ENCODE results near the gene LIPG.
"Not testable (repeated sequence)": the region's sequence is repeated elsewhere in the genome, so short reads cannot be mapped to it uniquely, and the experiment has no call there.

Gene LIPG

GRCh38 chr18:49546719-49547273 is 15.1 kb upstream of the LIPG start:
- DNase-seq (ENCODE audit: low read depth, low spot score) = no peak

DNA sequence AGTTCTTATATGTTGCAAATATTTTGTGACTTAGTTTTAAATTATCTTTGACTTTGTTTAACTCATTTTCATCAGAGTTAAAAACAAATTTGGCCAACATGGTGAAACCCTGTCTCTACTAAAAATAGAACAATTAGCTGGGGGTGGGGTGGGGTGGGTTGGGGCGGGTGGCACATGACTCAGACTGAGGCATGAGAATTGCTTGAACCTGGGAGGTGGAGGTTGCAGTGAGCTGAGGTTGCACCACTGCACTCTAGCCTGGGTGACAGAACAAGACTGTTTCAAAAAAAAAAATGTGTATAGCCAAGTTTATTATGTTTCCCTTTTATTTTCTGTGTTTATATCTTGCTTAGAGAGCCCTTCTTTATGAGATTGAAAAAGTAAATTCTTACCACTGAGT is 14.2 kb upstream of the LIPG start:
- DNase-seq (ENCODE audit: low read depth, low spot score) = no peak

DNA sequence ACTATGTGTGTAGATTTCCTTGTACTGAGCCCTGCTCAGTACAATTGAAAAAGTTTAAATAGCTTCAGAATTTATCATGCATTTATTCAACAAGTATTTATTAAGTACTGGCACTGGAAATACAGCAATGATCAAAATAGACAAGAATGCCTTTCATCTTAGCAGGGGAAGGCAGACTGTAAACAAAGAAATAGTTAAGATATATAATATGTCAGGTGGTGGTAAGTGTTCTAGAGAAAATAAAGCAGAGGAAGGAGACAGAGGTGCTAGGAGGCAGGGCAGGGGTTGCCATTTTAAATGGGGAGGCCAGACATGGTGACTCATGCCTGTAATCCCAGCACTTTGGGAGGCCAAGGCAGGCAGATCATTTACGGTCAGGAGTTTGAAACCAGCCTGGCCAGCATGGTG is 13.6 kb upstream of the LIPG start:
- no peak for DNase-seq (ENCODE audit: low read depth, low spot score)

- no peak for DNase-seq (ENCODE audit: low read depth, low spot score)
Observed at GRCh38 chr18:49550621-49551339, 11.1 kb upstream of the LIPG start.

- no peak for DNase-seq (ENCODE audit: low read depth, low spot score)
Observed at GRCh38 chr18:49553003-49553402, 8.9 kb upstream of the LIPG start.

- no peak for DNase-seq (ENCODE audit: low read depth, low spot score)
Observed at GRCh38 chr18:49555641-49556040, 6.2 kb upstream of the LIPG start.

- DNase-seq (ENCODE audit: low read depth, low spot score) = no peak
Observed at GRCh38 chr18:49558356-49558755, 3.5 kb upstream of the LIPG start.

GRCh38 chr18:49559326-49559931 is 2.4 kb upstream of the LIPG start:
- DNase-seq (ENCODE audit: low read depth, low spot score) = not testable (repeated sequence)

GRCh38 chr18:49560277-49560623 is 1.6 kb upstream of the LIPG start:
- DNase-seq (ENCODE audit: low read depth, low spot score) = no peak

DNA sequence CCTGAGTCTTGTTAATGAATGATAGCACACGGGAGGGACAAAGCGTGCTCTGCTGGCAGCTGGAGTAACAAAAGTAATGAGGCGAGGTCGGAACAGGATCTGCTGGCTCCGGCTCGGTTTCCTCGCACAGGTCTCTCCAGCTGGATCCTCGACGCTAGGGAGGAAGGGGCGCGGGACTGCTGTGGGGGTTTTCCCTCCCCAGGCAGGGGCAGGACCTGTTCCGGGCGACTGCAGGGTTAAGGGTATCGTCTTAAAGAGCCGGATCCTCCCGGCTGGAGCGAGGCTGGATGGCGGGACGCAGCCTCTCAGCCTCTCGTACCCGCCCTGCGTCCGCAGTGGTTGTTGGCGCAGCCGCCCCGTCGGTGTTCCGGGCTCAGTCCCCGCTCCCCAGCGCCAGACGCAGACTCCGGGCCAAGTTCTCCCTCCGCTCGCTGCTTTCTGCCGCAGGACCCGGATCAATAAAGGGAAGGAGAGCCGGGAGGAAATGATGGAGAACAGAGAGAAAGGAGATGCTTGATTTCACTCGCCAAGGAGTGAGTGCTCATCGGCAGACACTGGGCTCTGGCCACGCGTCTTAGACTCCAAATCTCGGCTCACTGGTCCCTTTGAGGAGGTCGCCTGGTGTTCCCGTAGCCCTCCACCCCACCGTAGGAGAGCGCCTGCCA is 1.1 kb upstream of the LIPG start:
- no peak for DNase-seq (ENCODE audit: low read depth, low spot score)

DNA sequence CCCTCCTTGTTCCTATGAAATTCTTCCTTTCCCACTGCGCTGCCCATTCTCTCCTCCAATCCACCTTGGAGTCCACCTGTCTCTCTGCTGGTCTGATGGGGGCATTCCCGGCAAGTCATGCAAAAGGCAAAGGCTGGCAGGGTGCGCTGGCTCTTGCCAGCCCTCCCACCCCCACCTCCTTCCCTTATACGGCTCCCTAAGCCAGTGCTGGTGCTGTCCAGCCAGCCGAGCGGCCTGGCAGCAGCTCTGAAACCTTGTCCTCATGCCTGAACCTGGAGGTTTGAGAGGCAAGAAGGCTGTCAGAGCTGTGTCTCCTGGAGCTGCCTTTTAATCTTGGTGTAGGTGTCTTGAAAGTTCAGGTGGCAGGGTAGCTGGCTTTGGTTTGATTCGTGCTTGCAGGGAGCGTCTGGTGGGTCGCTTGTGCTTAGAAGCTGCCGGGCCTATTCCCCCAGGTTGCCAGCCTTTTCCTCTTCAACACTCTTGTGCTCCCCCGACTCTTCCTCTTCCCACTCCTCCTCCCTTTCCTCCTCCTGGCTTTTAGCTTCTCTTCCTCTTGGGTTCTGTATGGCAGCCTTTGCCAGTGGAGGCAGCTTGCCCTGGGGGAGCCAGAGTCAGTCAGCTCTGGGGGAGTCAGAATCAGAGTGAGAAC is 748 bp downstream of the LIPG start:
- no peak for DNase-seq (ENCODE audit: low read depth, low spot score)

GRCh38 chr18:49563130-49563540 is 1.3 kb downstream of the LIPG start:
- no peak for DNase-seq (ENCODE audit: low read depth, low spot score)

DNA sequence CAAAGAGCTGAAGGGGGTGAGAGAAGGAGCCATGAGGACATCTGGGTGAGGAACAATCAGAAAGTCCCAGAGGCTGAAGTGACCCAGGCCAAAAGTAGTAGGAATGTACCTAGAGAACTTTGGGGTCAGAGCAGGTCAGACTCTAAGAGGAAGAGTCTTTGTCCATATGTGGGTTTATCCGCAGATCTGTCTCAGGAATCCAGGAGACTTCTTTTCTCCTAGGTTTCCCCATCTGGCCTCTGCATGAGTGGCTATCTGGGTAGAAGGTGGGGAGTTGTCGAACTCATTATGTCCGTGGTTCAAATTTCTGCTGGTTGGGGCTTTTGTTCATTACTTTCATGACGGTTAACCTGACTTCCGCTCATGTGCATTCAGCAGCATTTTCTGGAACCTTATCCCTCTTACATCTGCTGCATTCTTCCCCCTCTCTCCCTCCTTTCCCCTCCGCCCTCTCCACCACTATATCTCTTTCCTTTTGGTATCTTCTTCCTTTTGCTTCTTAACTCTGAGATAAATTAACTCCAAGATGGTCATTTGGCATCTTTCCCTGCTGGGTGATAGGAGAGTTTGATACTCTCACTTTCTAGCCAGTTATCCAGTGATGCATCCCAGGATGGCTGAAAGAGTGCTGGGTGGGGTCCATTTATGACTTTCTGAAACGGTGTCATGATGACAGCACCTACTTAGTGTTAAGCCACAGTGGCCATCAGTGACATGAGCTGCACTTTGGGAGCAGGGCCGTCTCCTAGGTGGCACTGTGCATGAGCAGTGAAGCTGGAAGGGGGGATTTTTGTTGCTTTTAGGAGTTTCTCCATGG is 2.1 kb downstream of the LIPG start:
- DNase-seq (ENCODE audit: low read depth, low spot score) = no peak

DNA sequence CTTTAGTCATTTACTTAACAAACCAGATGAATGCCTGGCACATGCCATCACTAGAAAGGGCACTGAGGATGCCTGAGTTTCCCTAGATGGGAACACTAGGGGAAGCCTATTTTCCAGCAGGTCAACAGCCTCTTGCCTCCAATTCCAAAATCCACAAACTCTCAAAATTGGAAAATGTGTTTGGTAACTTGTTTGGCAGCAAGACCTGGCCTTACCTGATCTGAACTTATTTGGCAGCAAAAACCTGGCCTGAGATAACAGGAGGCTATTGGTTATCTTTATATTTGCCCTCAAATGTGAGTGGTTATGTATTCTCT is 2.6 kb downstream of the LIPG start:
- no peak for DNase-seq (ENCODE audit: low read depth, low spot score)

GRCh38 chr18:49565101-49565500 is 3.2 kb downstream of the LIPG start:
- DNase-seq (ENCODE audit: low read depth, low spot score) = no peak

GRCh38 chr18:49565612-49566011 is 3.8 kb downstream of the LIPG start:
- DNase-seq (ENCODE audit: low read depth, low spot score) = no peak

- no peak for DNase-seq (ENCODE audit: low read depth, low spot score)
Observed at GRCh38 chr18:49566217-49566770, 4.4 kb downstream of the LIPG start.

DNA sequence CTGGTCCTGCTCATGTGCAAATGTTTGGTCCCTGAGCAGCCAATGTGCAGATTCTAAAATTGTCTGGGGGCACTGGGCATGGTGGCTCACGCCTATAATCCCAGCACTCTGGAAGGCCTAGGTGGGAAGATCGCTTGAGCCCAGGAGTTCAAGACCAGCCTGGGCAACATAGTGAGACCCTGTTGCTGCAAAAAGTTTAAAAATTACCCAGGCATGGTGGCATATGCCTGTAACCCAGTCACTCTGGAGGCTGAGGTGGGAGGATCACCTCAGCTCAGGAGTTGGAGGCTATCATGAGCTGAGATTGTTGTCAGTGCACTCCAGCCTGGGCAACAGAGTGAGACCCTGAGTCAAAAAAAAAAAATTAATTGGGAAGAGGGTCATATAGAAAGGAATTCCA is 5.1 kb downstream of the LIPG start:
- DNase-seq (ENCODE audit: low read depth, low spot score) = no peak

- no peak for DNase-seq (ENCODE audit: low read depth, low spot score)
Observed at GRCh38 chr18:49569724-49570123, 7.9 kb downstream of the LIPG start.

DNA sequence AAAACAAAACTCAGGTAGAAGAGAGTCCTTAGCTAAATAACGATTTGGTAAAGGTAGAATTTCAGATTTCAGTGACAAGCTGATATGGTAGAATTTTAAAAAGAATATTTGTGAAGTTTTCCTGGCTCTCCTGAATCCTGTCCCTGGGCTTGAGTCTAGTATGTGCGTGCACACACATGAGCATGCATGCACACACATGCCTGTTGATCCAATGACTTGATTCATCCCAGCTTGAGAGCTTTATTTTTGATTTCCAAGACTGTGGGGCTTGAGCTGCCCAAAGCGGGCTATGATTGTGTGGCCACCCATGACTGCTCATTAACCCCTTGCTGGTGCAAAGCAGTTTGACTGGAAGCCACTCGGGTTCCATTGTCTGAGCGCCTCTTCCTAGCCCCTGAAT is 9.0 kb downstream of the LIPG start:
- no peak for DNase-seq (ENCODE audit: low read depth, low spot score)

GRCh38 chr18:49572611-49573345 is 10.9 kb downstream of the LIPG start:
- DNase-seq (ENCODE audit: low read depth, low spot score) = no peak
